Osteocyte (in vitro differentiated cells): ENCODE measurements around the gene PLA2G2C. TPM values are rescaled to one million over a fixed set of nuclear protein-coding genes. Genes with fewer than 3 reads are reported as not detected.
A peak's percentile ranks its signal among the peaks of the same experiment; 100 is the strongest.

Source experiments
- DNase-seq: peaks from one replicate; pipeline ENCODE4 v3.0.0; 2021; ENCODE audit warnings: mixed read lengths; ENCODE audit not compliant: unreplicated experiment; ENCODE audit errors: extremely low spot score
- H3K27ac Mint-ChIP-seq: one replicate; pipeline ENCODE4 v1.8.0; 2021; ENCODE audit warnings: mild to moderate bottlenecking, mixed read lengths; ENCODE audit not compliant: unreplicated experiment
- H3K27me3 Mint-ChIP-seq: one replicate; pipeline ENCODE4 v1.8.0; 2021; ENCODE audit warnings: mixed read lengths; ENCODE audit not compliant: unreplicated experiment
- H3K36me3 Mint-ChIP-seq: one replicate; pipeline ENCODE4 v1.8.0; 2021; ENCODE audit warnings: mixed read lengths; ENCODE audit not compliant: unreplicated experiment
- H3K4me1 Mint-ChIP-seq: one replicate; pipeline ENCODE4 v1.8.0; 2021; ENCODE audit warnings: mixed read lengths; ENCODE audit not compliant: unreplicated experiment
- H3K4me3 Mint-ChIP-seq: one replicate; pipeline ENCODE4 v1.8.0; 2021; ENCODE audit warnings: mild to moderate bottlenecking, moderate library complexity, mixed read lengths; ENCODE audit not compliant: unreplicated experiment
- H3K9me3 Mint-ChIP-seq: one replicate; pipeline ENCODE4 v1.8.0; 2021; ENCODE audit warnings: mixed read lengths; ENCODE audit not compliant: unreplicated experiment
- CTCF ChIP-seq: fragments of 200-600 bp; sonication (generic); IDR thresholded peaks from 2 replicates; pipeline ENCODE4 v1.5.0; 2021; ENCODE audit warnings: antibody characterized with exemption, mild to moderate bottlenecking, moderate library complexity
- total RNA-seq: library from RNA; stranded (reverse); gene quantifications from 2 replicates; pipeline ENCODE4 v1.2.1, GENCODE V29; 2021

The PLA2G2C gene
- total RNA-seq, 1 donor from 2014 or later: not detected

DNA sequence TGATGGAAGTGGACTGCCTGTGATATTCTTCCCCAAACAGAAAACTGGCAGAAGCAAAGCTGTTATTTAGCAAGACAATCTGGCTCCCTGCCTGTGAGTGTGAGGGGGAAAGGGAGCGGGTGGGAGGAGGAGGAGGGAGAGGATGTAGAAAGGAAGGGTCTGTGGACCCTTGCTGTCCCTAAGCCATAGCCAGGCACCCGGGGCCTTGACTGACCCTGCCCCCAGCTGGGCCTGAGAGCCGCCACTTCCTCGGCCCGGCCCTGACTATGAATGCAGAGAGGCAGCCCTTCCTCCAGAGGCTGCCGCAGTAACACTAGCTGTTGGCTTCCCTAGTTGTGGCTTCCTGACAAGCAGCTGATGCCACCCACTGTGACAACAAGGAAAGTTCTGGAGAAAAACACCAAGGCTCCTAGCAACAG is 33.3 kb downstream of the PLA2G2C start:
- Mint-ChIP-seq H3K36me3 (no peaks in the 10 kb centered on the region), H3K4me1 (peaks cover 1% of the 10 kb centered on the region), H3K9me3 (no peaks in the 10 kb centered on the region), H3K27ac (no peak overlapping the region), H3K4me3 (no peak overlapping the region), H3K27me3 (no peaks in the 10 kb centered on the region)
- no peak for TF ChIP-seq CTCF
- DNase-seq: no peak

DNA sequence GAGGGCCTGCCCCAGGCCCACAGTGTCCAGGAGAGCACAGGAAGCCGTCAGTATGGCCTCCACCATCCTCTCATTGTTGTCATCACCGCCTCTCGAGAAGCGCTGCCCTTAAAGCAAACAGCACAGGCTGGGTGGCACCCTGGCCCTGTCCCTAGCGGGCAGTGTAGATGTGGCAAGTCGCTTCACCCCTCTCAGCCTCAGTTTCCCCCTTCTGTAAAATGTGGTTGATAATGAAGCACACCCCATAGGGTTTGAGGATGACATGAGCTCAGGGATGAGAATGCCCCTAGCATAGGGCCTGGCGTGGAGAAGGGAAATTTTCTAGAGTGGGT is 33.8 kb downstream of the PLA2G2C start:
- peak; percentile 35 for TF ChIP-seq CTCF
- no peak overlapping the region for H3K27ac Mint-ChIP-seq
- no peak for DNase-seq
- no peaks in the 10 kb centered on the region for H3K27me3 Mint-ChIP-seq
- H3K36me3 Mint-ChIP-seq: no peaks in the 10 kb centered on the region
- H3K9me3 Mint-ChIP-seq: no peaks in the 10 kb centered on the region
- H3K4me1 Mint-ChIP-seq: peaks cover 1% of the 10 kb centered on the region
- H3K4me3 Mint-ChIP-seq: no peak overlapping the region

- H3K27ac Mint-ChIP-seq: no peak overlapping the region
- H3K9me3 Mint-ChIP-seq: no peaks in the 10 kb centered on the region
- H3K27me3 Mint-ChIP-seq: no peaks in the 10 kb centered on the region
- peaks cover 1% of the 10 kb centered on the region for H3K4me1 Mint-ChIP-seq
- peak overlapping the region; percentile 30 for H3K4me3 Mint-ChIP-seq
- TF ChIP-seq CTCF: peak; percentile 96
- DNase-seq: peak; percentile 91
- no peaks in the 10 kb centered on the region for H3K36me3 Mint-ChIP-seq
Measured at GRCh38 chr1:20151906-20152598, 34.3 kb downstream of the PLA2G2C start.

GRCh38 chr1:20150969-20151368 is 35.3 kb downstream of the PLA2G2C start:
- peaks cover 1% of the 10 kb centered on the region for H3K4me1 Mint-ChIP-seq
- no peak for DNase-seq
- H3K27ac Mint-ChIP-seq: no peak overlapping the region
- H3K9me3 Mint-ChIP-seq: no peaks in the 10 kb centered on the region
- no peaks in the 10 kb centered on the region for H3K27me3 Mint-ChIP-seq
- no peak for TF ChIP-seq CTCF
- H3K36me3 Mint-ChIP-seq: no peaks in the 10 kb centered on the region
- H3K4me3 Mint-ChIP-seq: no peak overlapping the region

GRCh38 chr1:20150326-20150705 is 36.0 kb downstream of the PLA2G2C start:
- TF ChIP-seq CTCF: no peak
- no peak overlapping the region for H3K4me3 Mint-ChIP-seq
- no peaks in the 10 kb centered on the region for H3K27me3 Mint-ChIP-seq
- no peaks in the 10 kb centered on the region for H3K36me3 Mint-ChIP-seq
- H3K4me1 Mint-ChIP-seq: peaks cover 1% of the 10 kb centered on the region
- DNase-seq: no peak
- no peaks in the 10 kb centered on the region for H3K9me3 Mint-ChIP-seq
- no peak overlapping the region for H3K27ac Mint-ChIP-seq
